SK-N-MC (cell line): ENCODE data around the gene MSH3.

Experiments
- EZH2 ChIP-seq: fragments of 200-600 bp; sonication (generic); IDR thresholded peaks from one replicate; pipeline ENCODE4 v1.6.1; 2017; ENCODE audit warnings: antibody characterized with exemption
- FOXP2 ChIP-seq: optimal IDR thresholded peaks from 2 replicates; pipeline ENCODE3; 2011; ENCODE audit warnings: mild to moderate bottlenecking, moderate library complexity; ENCODE audit not compliant: insufficient read depth; ENCODE audit errors: extremely low read length, control extremely low read depth
- POLR2AphosphoS5 ChIP-seq: IDR thresholded peaks from 2 replicates; pipeline ENCODE4 v1.6.1; 2012; ENCODE audit warnings: mild to moderate bottlenecking, low read depth, low read length, borderline replicate concordance

DNA sequence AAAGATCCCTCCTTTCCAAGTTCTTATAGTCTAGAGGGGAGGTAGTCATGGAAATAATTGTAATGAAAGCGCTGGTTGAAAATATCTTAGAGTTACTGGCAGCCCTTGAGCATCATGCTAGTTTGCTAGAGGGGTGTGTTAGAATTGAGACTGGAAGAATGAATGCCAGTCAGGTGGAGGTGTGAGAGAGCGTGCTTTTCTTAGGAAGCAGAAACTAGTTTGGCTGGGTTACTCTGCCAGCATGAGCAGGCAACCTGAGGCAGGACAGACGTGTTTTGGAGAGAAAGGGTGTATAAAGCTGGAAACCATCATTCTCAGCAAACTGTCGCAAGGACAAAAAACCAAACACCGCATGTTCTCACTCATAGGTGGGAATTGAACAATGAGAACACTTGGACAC, 43.9 kb downstream of the MSH3 start:
- no peak for TF ChIP-seq EZH2
- no peak for TF ChIP-seq POLR2AphosphoS5
- TF ChIP-seq FOXP2, result no peak
